ENCODE results near the gene PXT1.
A peak's percentile ranks its signal among the peaks of the same experiment; 100 is the strongest.

Gene PXT1

GRCh38 chr6:36346486-36347273, 96.0 kb downstream of the PXT1 start:
- DNase-seq (ENCODE audit: low read depth in 2 of 2) = no peak

- DNase-seq (ENCODE audit: low read depth in 2 of 2) = no peak
Observed at GRCh38 chr6:36345681-36346466, 96.8 kb downstream of the PXT1 start.

- DNase-seq (ENCODE audit: low read depth in 2 of 2) = no peak
Observed at GRCh38 chr6:36343109-36343680, 99.5 kb downstream of the PXT1 start.

GRCh38 chr6:36340618-36341454, 101.8 kb downstream of the PXT1 start:
- DNase-seq (ENCODE audit: low read depth in 2 of 2) = peak; percentile 45 to 49

Measured in stimulated activated CD8-positive, alpha-beta memory T cell treated with anti-CD3 and anti-CD28 coated beads, Interleukin-2, amount 100 ng/mL, for 1 hour (primary cell).